Activated gamma-delta T cell treated with anti-CD3 and anti-CD28 coated beads, Interleukin-2, amount 50 U/mL, for 16 hours (primary cell): ENCODE results near the gene RHBDD1.

Experiments
- DNase-seq: peaks from one replicate; pipeline ENCODE4 v3.0.0-alpha.2; 2020; ENCODE audit warnings: low read depth

RHBDD1 gene

DNA sequence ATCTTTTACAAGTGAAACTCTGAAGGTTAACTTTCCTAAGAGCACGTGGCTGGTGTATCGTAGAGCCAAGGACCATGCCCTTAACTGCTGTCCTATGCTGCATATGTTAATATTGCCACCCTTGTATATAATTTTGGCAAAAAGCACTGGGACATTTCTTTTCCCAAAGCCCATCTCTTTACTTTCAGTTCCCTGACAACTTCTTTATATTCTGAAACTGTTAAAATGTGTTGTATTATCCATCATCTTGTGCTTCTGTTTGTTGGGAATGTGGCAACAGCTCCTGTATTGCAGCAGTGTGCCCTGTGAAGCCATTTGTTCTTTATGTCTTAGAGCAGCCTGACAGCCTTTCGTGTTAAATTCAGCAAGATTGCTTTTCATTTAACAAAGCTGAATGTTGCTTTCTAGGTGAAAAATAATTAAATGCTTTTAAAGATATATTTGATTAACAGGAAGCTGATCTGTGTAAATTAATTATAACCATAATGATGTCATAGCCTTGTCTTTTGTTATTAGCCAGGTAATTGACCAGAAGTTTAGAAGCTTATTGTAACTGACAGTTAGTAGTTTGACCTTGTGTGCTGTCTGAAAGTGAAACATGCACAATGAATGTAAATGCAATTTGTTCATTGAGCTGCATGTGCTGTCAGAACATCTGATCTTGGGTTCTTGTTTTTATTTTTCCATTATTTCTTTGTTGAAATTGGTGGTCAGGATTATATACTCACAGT, 9.7 kb downstream of the RHBDD1 start:
- DNase-seq, result no peak

- no peak for DNase-seq
Observed at GRCh38 chr2:226847090-226847489, 11.2 kb downstream of the RHBDD1 start.

DNA sequence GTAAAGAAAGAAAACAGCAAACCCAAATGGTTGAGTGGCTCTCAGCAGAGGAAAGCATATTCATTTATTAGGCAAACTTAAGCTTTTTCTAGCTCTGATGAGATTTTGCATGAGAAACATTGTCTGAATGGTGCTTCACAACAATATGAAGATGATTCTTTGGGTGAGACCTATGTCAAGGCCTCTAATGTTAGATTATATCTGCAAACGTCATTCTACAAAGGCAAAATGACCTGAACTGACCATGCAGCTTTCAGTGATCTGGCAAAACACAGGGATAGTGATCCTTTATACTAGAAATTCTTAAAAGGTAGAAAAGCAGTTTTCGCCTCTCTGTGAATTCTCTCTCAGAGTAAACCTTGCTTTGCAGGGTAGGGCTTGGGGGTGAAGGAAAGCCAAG, 11.7 kb downstream of the RHBDD1 start:
- no peak for DNase-seq

- no peak for DNase-seq
Observed at GRCh38 chr2:226849349-226849748, 13.5 kb downstream of the RHBDD1 start.

DNA sequence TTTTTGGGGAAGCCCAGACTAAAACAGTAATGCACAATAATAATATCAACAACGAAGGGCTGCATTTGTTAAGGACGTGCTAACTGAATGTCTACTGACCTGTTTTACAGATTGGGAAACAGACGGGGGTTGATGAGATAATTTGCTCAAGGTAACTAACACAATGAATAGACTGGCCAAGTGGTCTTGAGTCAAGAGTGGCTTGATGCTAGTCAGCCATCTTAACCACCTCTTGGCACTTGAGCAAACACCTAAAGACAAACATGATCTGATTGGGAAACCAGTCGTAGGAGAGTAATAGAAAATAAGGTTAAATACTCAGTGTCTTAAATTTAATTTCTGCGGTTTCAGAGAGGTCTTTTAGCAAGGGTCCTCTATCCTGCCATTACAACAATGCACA, 14.2 kb downstream of the RHBDD1 start:
- DNase-seq, result no peak

GRCh38 chr2:226855787-226856186, 19.9 kb downstream of the RHBDD1 start:
- no peak for DNase-seq

GRCh38 chr2:226860087-226860486, 24.2 kb downstream of the RHBDD1 start:
- DNase-seq, result no peak

GRCh38 chr2:226862623-226863022, 26.8 kb downstream of the RHBDD1 start:
- DNase-seq, result no peak

DNA sequence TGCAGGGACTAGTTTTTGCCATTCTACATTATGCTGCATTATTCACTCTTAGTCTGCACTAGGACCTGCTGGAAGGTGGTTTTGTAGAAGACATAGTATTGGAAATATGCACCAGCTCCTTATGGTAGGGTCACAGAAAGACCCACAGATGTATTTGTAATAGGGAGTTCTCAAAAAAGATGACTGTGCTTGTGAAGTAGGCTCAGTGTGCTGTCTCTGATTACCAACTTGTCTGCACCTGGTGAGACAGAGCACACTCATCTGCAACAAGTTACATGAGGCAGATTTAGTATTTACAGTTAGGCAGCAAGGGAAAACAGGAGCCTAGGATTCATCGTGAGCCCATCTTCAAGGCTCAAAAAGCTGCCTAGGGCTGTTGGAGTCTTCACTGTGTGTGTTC, 29.4 kb downstream of the RHBDD1 start:
- no peak for DNase-seq

DNA sequence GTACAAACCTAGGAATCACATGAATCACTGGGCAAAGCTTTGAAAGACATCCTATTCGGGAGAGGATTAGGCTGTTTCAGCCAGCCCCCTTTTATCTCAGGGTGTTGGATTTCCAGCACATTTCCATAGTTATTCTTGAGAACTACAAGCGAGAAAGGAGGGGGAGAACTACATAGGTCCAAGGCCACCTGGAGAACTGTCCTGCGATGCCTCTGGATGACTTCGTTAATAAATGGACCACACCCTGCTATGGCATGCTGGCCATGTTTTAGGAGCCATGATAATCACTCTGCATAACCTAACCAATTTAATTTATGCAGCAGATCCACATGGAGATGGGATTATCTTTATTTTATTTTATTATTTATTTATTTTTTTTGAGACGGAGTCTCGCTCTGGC, 29.9 kb downstream of the RHBDD1 start:
- no peak for DNase-seq

DNA sequence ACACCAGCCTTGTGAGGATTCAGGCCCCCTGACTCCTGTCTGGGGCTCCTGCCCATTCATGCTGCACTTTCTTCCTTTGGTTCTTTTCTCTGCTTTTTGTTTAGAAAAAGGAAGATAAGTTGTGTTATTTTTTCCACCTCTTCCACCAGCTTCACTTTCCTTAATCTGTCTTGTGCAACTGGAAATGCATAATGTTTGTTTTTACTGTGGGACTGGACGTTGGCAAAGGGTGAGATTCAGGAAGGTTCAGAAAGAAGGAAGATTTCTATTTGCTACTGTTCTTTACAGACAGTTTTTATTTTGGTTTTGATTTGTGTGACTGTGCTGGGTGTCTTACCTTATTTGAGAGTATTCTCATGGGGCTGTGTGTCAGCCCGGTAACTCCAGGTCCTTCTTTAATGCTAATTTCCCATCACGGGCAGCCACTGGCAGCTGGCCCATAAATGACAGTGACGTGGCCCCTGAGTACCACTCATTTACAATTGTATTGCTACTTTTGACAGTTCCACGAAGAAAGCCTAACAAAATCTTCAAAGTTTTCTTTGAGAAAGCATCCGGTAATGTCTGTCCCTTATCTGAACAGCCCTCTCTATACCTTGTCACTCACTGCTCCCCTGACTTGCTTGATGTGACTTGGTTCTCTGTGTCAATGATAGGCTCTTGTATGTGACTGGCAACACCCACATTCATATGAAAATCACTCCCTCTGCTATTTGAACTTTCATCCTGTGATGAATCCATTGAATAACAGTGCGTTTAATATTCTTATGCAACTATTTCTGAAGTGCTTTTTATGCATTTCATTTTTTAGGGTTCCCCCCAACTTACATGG, 32.7 kb downstream of the RHBDD1 start:
- no peak for DNase-seq

- no peak for DNase-seq
Observed at GRCh38 chr2:226869371-226869770, 33.5 kb downstream of the RHBDD1 start.

- no peak for DNase-seq
Observed at GRCh38 chr2:226873051-226873620, 37.3 kb downstream of the RHBDD1 start.

GRCh38 chr2:226873826-226874225, 38.0 kb downstream of the RHBDD1 start:
- no peak for DNase-seq

DNA sequence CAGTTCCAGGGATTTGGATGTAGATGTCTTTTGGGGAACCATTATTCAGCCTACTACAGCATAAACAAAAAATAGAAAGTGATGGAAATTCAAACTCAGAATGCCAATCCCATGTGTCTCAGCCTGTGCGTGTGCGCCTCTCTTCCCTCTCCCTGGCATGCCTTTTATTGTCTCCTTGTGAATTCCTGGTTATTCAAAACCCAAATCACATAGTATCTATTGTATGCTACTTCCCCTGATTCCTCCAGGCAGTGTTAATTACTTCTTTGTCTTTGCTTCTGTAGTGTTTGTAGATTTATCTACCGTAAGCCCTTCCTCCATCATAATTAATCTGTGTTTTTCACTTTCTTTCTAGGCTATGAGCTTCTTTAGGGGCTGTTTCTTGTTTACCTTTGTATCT, 38.9 kb downstream of the RHBDD1 start:
- no peak for DNase-seq

GRCh38 chr2:226875438-226876225, 39.8 kb downstream of the RHBDD1 start:
- DNase-seq, result no peak

- no peak for DNase-seq
Observed at GRCh38 chr2:226877491-226877890, 41.6 kb downstream of the RHBDD1 start.

- no peak for DNase-seq
Observed at GRCh38 chr2:226881287-226881686, 45.4 kb downstream of the RHBDD1 start.

- no peak for DNase-seq
Observed at GRCh38 chr2:226882606-226883005, 46.8 kb downstream of the RHBDD1 start.

DNA sequence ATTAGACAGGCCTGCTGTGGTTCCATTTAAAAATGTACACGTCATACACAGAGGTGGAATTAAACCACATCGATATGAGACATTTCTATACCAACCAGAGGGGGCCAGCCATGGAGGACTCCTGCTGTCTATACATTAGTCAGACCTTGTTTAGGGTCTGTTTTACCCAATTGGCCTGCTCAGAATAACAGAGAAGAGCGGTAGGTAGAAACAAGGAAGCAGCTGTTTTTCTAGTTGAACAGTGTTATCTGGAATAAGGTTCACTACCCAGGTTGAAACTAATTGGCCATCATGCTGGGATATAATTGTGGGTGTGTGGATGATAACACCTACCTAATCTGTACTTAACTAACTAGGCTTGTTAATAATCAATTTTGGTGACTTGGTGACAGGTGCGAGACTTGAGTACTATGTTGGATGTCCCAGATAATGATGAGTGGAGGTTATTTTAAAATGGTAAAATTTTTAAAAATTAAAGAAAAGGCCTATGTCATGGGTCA, 47.5 kb downstream of the RHBDD1 start:
- no peak for DNase-seq

DNA sequence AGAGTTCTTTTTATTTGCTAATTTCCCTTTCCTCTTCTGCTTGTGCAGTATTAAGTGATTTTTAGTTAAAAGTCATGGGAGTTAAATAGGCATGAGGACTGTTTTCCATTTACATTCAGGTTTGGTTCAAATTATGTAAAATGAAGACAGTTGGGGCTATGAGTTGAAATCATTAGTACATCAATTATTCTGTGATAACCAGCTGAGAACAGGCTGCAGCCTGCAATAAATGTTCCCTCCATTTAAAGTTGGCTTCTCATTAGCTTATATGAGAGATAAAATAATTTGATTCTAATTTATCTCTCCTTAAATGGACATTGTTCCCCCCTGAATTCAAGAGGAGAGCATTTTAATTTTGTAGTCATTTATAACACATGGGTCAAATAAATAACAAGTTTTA, 48.3 kb downstream of the RHBDD1 start:
- no peak for DNase-seq

GRCh38 chr2:226885769-226886435, 50.0 kb downstream of the RHBDD1 start:
- no peak for DNase-seq
